Measurements from ENCODE around the gene CERCAM. TPM values are rescaled to one million over a fixed set of nuclear protein-coding genes. Genes with fewer than 3 reads are reported as not detected.

The CERCAM gene
- total and polyA plus RNA-seq, 2 of the 13 experiments (the other 11 are each of a cell fraction or from before 2014, with no cell fraction given), result 9.0 to 17.1 TPM

GRCh38 chr9:128419061-128419925, 1.4 kb upstream of the CERCAM start (continued):
- TF ChIP-seq LRRFIP1 (CRISPR knock-in tag; conservative IDR thresholded peaks at IDR 0.05) (no peak), ZNF337 (CRISPR knock-in tag; IDR thresholded peaks at IDR 0.05; ENCODE audit: borderline replicate concordance, low read depth) (no peak), DMAP1 (CRISPR knock-in tag; IDR thresholded peaks at IDR 0.05) (0 out of 2 replicates have a peak, but pooled peaks have one; percentile 7), ATF6 (CRISPR knock-in tag; conservative IDR thresholded peaks at IDR 0.05) (no peak), SALL1 (CRISPR knock-in tag; IDR thresholded peaks at IDR 0.05) (peak; percentile 20; the same call in 1 of the 2 replicates), ZSCAN25 (CRISPR knock-in tag; IDR thresholded peaks at IDR 0.05) (0 out of 2 replicates have a peak, but pooled peaks have one; percentile 48), ZNF430 (CRISPR knock-in tag; IDR thresholded peaks at IDR 0.05) (no peak), ZMAT3 (CRISPR knock-in tag; conservative IDR thresholded peaks at IDR 0.05) (no peak), SMYD3 (CRISPR knock-in tag; IDR thresholded peaks at IDR 0.05) (no peak), KDM1A (CRISPR knock-in tag; IDR thresholded peaks at IDR 0.05) (no peak), CHD4 (IDR thresholded peaks at IDR 0.05; ENCODE audit: borderline replicate concordance, low read length) (no peak), THAP11 (CRISPR knock-in tag; IDR thresholded peaks at IDR 0.05) (no peak), ZNF383 (CRISPR knock-in tag; IDR thresholded peaks at IDR 0.05; ENCODE audit: borderline replicate concordance) (no peak), ZNF746 (CRISPR knock-in tag; IDR thresholded peaks at IDR 0.05) (peak; percentile 49; the same call in 1 of the 2 replicates), ZNF549 (CRISPR knock-in tag; IDR thresholded peaks at IDR 0.05) (no peak), NKX3-1 (CRISPR knock-in tag; IDR thresholded peaks at IDR 0.05) (no peak), BHLHE40 (IDR thresholded peaks at IDR 0.05; ENCODE audit: low read length) (peak; percentile 60), TAF15 (IDR thresholded peaks at IDR 0.05; ENCODE audit: low read depth, low read length, poor library complexity, severe bottlenecking) (no peak), AHR (CRISPR knock-in tag; IDR thresholded peaks at IDR 0.05) (no peak), ZBTB8A (CRISPR knock-in tag; IDR thresholded peaks at IDR 0.05; ENCODE audit: borderline replicate concordance, low read depth) (no peak)
- TF ChIP-seq, protein P1, sequence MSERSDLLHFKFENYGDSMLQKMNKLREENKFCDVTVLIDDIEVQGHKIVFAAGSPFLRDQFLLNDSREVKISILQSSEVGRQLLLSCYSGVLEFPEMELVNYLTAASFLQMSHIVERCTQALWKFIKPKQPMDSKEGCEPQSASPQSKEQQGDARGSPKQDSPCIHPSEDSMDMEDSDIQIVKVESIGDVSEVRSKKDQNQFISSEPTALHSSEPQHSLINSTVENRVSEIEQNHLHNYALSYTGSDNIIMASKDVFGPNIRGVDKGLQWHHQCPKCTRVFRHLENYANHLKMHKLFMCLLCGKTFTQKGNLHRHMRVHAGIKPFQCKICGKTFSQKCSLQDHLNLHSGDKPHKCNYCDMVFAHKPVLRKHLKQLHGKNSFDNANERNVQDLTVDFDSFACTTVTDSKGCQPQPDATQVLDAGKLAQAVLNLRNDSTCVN (CRISPR knock-in tag; IDR thresholded peaks at IDR 0.05; ENCODE audit: borderline replicate concordance), result 0 out of 2 replicates have a peak, but pooled peaks have one; percentile 31

Measured in HepG2 (cell line).